Fibroblast of lung (primary cell): ENCODE results near the gene CCDC3.

Source experiments
- CTCF ChIP-seq, 2 donors: IDR thresholded peaks in 1 of 2; conservative IDR thresholded peaks in 1 of 2; 1 replicate in 1 of 2; 2 replicates in 1 of 2; pipeline ENCODE4 v1.5.1; 2011 to 2012; ENCODE audit warnings: low read length in 2 of 2, control low read depth in 1 of 2, inconsistent platforms in 1 of 2, low read depth in 1 of 2, mild to moderate bottlenecking in 1 of 2
- EZH2 ChIP-seq: IDR thresholded peaks from 2 replicates; pipeline ENCODE4 v1.5.1; 2012; ENCODE audit warnings: low read length, control low read depth, mild to moderate bottlenecking; ENCODE audit errors: missing control alignments

GRCh38 chr10:12873172-12873571 lies 128.3 kb downstream of the CCDC3 start:
- TF ChIP-seq CTCF (conservative IDR thresholded peaks at IDR 0.05 in 1 of 2, IDR thresholded peaks at IDR 0.05 in 1 of 2; ENCODE audit: low read depth in 1 of 2, low read length in 2 of 2) (no peak), EZH2 (no peak)
